ENCODE data around the gene MAP2K2. TPM values are rescaled to one million over a fixed set of nuclear protein-coding genes. Genes with fewer than 3 reads are reported as not detected.
"Not testable (repeated sequence)": the region's sequence is repeated elsewhere in the genome, so short reads cannot be mapped to it uniquely, and the experiment has no call there.

MAP2K2 gene
- total RNA-seq (2014; rRNA removed; shearing (Covaris generic)) = 79.8 and 84.3 TPM in 2 replicates

DNA sequence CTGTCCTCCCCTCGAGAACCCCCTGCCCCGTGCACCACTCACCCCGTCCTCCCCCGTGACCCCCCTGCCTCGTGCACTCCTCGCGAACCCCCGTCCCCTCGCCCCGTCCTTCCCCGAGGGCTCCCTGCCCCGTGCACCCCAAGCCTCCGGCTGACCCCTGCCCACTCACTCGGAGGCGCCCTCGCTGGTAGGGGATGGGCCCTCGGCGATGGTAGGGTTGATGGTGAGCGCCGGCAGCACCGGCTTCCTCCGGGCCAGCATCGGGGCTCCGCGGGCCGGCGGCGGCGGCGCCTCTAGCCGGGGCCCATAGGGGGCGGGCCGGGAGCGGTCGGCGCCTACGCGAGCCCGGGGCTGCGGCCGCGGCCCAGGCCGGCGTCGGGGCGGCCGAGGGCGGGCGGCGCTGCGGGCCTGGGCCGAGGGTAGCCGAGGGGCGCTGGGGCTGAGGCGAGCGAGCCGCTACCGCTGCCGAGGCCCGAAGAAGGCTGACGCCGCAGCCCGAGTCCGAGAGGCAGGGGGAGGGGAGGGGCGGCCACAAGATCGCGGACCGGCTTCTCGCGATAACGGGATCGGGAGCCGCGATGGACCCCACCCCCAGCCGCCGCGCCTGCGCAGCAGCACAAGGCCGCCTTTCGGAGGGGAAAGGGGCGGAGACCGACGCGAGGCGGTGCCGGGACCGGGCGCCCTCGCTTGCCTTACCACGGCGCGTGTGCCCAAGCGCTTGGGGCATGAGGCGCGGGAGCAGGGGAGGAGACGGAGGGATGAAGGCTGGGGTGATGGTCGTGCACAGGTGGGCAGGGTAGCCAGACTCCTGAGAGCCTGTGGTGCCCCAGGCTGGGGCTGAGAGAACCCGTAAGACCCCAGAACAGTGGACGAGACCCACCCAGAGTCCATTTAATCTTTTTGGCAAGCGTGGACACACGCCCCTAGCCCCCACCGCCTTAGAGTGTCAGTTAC, at the start of gene MAP2K2:
Gene MAP2K2, minus strand, starts transcription at position 508 of the 954 bp plus-strand sequence. Its CDS starts 247 bp downstream, at position 261.
- peak; percentile 87 for DNase-seq (ENCODE audit: low spot score)

DNA sequence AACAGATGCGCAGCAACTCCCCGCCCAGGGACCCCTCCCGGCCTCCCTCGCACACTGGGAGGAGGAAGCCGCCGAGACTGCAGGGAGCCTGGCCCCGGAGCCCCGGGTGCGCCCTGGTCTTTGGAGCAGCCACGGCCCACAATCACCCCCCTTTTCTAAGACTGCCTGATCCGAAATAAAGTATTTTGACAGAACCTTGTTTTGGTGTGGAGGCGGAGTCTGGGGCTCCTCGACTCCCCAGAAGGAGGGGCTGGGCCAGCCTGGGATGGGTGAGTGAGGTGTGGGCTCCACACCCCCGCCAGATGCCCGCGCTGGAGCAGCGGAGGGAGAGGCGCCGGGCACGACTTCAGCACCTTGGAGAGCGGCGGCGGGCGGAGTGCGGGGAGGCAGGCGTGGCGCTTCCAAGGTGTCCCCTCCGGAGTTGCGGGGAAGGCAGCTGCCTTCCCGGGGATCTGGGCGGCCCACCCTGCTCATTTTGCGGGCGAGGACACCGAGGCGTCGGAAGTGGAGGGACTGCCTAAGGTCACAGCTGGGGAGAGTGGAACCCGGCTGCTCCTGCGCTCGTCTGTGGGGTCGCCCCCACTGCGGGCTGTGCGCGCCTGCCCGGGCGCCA, 49.0 kb upstream of the MAP2K2 start:
- DNase-seq (ENCODE audit: low spot score) = no peak

DNA sequence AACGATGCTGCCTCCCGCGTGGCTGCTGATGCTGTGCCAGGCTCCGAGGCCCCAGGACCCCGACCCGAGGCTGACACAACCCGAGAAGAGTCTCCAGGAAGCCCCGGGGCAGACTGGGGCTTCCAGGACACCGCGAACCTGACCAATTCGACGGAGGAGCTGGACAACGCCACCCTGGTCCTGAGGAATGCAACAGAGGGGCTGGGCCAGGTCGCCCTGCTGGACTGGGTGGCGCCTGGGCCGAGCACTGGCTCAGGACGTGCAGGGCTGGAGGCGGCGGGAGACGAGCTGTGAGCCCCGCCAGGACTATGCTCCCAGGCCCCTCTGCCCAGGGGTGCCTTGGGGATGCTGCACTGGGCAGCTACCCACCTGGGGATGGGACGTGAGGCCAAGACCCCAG, 47.8 kb upstream of the MAP2K2 start:
- DNase-seq (ENCODE audit: low spot score) = no peak

DNA sequence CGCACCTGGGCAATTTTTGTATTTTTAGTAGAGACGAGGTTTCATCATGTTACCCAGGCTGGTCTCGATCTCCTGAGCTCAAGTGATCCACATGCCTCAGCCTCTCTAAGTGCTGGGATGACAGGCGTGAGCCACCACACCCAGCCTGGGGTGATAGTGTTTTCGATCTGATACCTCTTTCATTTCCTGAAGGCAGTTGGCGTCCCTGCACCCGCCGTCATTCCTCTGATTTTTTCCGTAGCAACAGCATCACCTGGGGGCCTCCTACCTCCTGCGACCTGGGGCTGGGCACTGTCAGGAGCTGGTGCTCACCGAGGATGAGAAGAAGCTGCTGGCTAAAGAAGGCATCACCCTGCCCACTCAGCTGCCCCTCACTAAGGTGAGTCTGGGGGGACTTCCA, 40.3 kb upstream of the MAP2K2 start:
- no peak for DNase-seq (ENCODE audit: low spot score)

DNA sequence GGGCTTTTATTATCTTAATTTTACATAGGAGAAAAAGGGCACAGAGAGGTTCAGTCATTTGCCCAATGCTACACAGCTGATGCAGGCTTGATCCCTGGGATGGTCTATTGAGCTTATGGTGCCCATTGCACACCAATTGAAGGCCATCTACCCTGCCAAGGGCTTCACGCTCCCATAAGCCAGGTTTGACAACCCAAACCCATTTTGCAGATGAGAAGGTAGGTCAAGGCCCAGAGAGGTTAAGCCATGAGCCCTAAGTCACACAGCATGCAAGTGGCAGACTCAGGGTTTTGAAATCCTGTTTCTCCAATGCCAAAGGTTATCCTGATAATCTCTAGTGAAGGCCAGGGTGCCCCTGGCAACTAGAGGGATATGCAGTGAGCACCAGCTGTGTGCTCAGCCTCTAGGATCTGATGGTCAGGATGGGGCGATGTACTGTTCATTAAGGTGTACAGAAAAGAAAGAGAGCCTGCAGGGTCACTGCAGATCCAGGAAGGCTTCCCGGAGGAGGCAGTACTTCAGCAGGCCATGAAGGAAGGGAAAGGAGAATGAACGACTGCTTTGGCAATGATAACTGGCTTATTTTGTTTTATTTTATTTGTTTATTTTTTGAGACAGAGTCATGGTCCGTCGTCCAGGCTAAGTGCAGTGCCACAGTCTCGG, 37.6 kb upstream of the MAP2K2 start:
- DNase-seq (ENCODE audit: low spot score) = no peak

DNA sequence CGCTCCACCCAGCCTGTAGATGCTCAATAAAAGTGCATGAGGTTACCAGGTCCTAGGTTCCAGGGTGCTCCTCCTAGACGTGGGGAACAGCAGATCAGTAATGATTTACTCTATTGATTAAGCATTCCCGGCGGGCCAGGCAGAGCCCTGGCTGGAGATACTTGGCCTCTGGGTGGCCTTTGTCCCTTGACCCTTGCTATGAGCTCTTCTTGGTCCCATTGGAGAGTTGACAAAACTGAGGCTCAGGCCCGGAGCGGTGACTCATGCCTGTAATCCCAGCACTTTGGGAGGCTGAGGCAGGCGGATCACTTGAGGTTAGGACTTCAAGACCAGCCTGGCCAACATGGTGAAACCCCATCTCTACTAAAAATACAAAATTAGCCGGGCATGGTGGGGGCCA, 34.0 kb upstream of the MAP2K2 start:
- DNase-seq (ENCODE audit: low spot score) = not testable (repeated sequence)

DNA sequence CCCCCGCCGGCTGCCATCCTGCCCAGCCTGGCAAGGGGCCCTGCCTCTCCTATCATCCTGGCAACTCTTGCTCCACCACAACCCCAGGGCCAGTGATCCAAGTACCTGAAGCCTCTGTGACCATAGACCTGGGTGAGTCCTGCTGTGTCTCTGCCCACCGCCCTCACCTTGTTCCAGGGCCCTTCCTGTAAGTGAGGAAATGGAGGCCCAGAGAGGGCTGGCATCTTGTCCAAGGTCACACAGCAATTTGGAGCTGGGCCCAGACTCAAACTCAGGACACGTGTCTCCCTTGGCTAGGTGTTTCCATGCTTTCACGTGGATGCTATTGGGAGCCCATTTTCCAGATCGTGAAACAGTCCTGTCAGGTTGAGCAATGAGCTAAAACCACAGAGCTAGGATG, 33.2 kb upstream of the MAP2K2 start:
- DNase-seq (ENCODE audit: low spot score) = no peak

DNA sequence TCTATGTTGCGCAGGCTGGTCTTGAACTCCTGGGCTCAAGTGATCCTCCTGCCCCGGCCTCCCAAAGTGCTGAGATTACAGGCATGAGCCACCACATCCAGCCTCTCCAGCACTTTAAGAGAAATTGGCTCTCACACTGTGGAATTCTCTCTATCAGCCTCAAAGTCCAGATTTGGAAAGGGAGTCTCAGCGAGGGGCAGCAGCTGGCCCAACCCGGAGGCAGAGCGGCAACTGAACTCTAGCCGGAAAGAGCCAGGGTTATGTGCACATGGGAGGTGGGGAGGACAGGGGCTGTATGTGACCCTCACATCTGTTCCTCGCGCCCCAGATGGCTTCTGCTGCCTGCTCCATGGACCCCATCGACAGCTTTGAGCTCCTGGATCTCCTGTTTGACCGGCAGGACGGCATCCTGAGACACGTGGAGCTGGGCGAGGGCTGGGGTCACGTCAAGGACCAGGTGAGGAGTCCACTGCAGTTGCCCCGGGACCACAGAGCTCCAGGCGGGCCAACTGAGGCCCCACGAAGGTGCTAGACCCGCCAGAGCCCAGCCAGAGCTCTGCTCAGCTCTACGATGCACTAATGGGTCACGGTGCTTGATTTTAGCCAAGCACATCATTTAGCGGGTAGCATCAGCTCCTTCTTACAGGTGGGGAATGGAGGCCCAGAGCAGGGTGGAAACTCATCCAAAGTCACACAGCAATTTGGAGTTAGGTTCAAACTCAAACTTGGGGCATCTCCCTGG, 30.8 kb upstream of the MAP2K2 start:
- DNase-seq (ENCODE audit: low spot score) = no peak

DNA sequence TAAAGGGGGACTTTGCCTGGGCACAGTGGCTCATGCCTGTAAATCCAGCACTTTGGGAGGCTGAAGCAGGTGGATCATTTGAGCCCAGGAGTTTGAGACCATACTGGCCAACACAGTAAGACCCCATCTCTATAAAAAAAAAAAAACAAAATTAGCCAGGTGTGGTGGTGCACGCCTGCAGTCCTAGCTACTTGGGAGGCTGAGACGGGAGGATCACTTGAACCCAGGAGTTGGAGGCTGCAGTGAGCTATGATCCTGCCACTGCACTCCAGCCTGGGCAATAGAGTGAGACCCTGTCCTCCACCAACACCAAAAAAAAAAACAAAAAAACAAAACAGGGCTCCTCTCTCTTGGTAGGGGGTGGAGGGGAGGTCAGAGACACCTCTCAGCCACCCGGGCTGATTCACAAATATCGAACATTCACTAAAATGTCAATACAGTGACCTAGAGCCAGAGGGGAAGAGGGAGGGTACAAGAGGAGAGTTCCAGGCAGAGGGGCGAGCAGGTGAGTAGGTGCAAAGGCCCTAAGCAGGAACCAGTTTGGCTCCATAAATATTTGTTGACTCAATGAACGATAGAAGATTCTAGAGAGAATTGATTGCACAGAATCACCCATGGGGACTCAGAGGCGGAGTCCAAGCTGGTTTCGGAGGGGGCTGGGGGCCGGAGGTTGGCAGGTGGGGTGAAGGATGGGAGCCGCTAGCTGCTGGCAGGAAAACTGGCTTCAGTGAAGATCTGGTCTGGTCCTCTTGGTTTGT, 28.5 kb upstream of the MAP2K2 start:
- no peak for DNase-seq (ENCODE audit: low spot score)

DNA sequence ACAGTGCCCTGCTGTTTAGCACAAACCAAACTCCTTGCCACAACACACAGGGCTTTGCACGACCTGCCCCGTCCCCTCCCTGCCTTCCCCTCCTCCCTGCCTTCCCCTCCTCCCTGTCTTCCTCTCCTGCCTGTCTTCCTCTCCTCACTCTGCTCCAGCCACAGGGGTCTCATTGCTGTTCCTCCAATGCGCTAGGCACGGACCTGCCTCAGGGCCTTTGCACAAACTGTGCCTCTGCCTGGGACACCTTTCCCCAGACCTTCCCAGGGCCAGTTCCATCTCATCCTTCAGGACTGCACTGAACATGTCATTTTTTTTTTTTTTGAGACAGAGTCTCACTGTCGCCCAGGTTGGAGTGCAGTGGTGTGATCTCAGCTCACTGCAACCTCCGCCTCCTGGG, 27.7 kb upstream of the MAP2K2 start:
- no peak for DNase-seq (ENCODE audit: low spot score)

DNA sequence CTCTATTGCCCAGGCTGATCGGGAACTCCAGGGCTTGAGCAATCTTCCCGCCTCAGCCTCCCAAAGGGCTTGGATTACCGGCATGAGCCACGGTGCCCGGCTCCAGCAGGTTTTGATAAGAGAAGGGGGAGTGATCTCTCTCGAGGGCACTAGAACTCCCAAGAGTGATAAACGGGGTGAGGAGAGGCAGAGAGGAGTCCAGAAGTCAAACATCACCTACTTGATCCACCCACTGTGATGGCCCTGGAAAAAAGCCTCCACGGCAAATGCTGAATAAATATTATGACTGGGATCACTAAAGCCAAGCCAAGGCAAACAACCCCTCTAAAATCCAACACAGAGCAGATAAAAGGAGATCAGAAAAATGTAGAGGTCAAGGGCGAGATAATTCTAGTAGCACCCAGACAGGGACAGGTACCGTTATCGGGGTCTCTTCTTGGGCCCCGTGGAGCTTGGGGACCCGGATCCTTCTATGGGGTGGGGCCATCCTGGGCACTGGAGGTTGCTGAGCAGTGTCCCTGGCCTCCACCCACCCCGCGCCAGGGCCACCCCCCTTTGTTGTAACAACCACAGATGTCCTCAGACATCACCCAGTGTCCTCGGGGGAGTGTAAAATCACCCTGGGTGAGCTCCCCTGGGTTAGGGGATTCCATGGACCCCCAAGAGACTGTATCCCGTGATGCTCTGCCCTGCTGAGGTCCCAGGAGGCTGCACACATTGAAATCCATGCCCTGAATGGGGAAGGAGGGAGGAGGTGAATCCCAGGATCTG, 25.8 kb upstream of the MAP2K2 start:
- DNase-seq (ENCODE audit: low spot score) = no peak

DNA sequence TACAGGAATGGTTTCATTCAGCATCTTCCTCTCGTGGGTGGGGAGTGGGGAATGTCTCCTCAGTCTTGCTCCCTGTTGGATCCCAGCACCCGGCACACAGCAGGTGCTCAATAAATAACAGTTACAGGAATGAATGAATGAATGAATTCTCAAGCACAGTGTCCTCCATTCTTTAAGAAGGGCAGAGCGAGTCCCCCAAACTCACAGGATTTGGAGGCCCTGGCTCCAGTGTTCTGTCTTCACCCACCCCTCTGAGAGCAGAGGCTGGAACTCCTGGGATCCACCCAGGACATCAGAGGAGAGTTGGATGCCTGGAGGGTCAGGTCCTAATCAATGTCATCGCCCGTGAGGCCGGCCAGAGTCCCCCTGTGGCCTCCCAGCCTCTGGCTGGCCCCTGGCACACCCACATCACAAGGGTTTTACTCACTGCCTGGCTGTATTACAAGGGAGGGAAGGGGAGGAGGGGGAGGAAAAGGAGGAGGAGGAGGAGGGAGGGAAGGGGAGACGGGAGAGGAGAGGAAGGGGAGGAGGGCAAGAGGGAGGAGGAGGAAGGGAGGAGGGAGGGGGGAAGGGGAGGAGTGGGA, 20.8 kb upstream of the MAP2K2 start:
- DNase-seq (ENCODE audit: low spot score) = peak; percentile 63

DNA sequence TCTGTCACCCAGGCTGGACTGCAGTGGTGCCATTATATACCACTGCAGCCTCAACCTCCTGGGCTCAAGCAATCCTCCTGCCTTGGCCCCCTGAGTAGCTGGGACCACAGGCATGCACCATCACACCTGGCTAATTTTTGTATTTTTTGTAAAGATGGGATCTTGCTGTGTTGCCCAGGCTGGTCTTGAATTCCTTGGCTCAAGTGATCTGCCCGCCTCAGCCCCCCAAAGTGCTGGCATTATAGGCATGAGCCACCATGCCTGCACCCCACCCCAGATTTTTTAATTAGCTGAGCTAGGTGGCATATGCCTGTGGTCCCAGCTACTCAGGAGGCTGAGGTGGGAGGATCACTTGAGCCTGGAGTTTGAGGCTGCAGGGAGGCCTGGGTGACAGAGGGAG, 19.0 kb upstream of the MAP2K2 start:
- not testable (repeated sequence) for DNase-seq (ENCODE audit: low spot score)

DNA sequence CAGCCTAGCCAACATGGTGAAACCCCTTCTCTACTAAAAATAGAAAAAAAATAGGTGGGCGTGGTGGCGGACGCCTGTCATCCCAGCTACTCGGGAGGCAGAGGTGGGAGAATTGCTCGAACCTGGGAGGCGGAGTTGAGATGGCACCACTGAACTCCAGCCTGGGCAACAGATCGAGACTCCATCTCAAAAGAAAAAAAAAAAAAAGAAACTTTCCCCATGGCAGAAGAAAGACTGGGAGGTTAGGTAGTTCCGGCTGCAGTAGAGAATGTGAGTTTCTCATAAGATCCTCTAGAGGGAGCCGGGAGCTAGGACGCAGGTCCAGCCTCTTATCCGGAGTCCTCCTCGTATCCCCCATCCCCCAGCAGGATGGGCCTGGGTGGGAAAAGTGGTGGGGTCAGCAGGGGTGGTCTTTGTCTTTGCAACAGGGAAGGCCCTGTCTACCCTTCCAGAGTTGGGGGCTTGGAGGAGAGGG, 16.4 kb upstream of the MAP2K2 start:
- DNase-seq (ENCODE audit: low spot score) = peak; percentile 75

DNA sequence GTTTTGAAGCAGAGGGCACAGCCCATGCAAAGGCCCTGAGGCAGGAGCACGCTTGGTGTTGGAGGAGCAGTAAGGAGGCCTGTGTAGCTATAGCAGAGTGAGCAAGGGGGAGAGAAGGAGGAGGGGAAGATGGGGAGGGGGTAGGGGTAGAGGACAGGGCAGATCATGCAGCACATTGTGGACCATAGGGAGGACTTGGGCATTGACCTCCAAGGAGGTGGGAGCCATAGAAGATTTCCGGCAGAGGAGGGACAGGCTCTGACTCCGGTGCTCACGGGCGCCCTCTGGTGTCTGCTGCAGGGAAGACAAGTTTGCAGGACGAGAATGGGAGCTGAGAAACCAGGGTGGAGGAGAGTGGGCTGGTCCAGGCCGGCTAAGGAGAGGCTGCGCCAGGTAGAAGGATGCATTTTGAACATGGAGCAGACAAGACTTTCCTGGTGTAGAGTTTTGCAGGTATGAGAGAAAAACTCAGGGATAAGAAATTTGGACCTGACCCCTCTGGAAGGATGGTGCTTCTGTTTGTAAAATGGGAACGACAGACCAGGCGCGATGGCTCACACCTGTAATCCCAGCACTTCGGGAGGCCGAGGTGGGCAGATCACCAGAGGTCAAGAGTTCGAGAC, 15.8 kb upstream of the MAP2K2 start:
- DNase-seq (ENCODE audit: low spot score) = peak; percentile 47

DNA sequence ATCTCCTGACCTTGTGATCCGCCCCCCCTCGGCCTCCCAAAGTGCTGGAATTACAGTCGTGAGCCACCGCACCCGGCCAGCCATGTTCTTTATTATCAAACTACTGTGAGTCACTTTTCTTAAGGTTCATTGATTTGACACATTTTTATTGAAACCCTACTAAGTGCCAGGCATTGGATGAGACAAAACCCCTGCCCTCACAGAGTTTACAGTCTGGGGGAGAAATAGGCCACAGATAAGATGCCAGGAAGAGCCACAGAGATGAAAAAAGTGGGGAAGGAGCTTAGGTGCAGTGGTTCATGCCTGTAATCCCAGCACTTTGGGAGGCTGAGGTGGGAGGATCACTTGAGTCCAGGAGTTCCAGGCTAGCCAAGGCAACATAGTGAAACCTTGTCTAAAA, 14.5 kb upstream of the MAP2K2 start:
- no peak for DNase-seq (ENCODE audit: low spot score)

DNA sequence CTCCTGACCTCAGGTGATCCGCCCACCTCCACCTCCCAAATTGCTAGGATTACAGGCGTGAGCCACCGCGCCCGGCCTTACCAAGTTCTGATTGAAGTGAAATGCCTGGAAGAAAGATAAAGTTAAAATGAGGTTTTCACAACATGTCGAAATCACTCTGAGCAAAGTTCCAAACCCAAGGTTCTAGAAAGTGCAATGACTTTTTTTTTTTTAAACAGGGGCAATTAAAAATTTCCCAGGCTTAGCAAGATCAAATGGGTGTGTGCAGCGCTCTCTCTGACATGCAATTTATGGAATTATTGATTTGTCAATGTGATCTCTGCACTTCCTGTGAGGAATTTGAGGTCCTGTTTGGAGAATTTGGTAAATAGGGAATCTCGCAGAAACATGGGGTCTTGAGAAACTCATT, 12.8 kb upstream of the MAP2K2 start:
- no peak for DNase-seq (ENCODE audit: low spot score)

DNA sequence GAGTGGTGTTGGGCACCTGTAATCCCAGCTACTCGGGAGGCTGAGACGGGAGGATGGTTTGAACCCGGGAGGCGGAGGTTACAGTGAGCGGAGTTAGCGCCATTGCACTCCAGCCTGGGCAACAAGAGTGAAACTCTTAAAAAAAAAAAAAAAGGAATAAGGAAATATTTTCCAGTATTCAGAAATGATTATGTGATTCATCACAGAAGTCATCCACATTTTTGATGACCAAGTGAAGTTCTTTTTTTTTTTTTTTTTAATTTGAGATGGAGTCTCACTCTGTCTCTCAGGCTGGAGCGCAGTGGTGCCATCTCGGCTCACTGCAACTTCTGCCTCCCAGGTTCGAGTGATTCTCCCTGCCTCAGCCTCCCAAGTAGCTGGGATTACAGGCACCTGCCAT, 11.5 kb upstream of the MAP2K2 start:
- DNase-seq (ENCODE audit: low spot score) = not testable (repeated sequence)

DNA sequence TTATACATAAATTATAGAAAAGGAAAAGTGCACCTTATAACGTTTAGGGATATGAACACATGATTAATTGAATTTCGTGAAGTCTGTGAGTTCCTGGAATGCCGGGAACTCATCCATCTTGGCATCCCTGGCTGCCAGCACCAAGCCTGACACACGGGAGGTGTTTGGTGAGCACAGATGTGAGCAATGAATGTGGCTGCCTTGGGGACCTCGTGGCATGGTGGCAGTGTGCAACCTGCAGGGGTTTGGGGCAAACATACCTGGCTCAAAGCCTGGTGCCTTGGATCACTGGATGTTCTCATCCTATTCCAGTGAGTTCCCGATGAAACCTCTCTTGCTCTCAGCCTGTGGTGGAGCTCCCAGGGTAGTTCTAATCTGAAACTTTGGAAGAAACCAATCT, 10.4 kb upstream of the MAP2K2 start:
- DNase-seq (ENCODE audit: low spot score) = no peak
